ENCODE results near the gene CSF1. TPM values are rescaled to one million over a fixed set of nuclear protein-coding genes. Genes with fewer than 3 reads are reported as not detected.
A peak's percentile ranks its signal among the peaks of the same experiment; 100 is the strongest.

Gene CSF1
- total RNA-seq, 1 donor from 2014 or later, result 140 TPM

- Histone ChIP-seq H3K27me3 (no peaks in the 10 kb centered on the region), H3K36me3 (no peaks in the 10 kb centered on the region), H3K27ac (no peak overlapping the region), H3K4me3 (no peak overlapping the region), H3K9me3 (no peaks in the 10 kb centered on the region), H3K4me1 (no peaks in the 10 kb centered on the region)
- intact Hi-C loops (cut with DNase I), result no loop called here
- DNase-seq (ENCODE audit: low spot score in 2 of 2), result no peak
- no peak for TF ChIP-seq CTCF (IDR thresholded peaks at IDR 0.05)
These were observed 44.6 kb upstream of the CSF1 start for GRCh38 chr1:109866071-109866470.

DNA sequence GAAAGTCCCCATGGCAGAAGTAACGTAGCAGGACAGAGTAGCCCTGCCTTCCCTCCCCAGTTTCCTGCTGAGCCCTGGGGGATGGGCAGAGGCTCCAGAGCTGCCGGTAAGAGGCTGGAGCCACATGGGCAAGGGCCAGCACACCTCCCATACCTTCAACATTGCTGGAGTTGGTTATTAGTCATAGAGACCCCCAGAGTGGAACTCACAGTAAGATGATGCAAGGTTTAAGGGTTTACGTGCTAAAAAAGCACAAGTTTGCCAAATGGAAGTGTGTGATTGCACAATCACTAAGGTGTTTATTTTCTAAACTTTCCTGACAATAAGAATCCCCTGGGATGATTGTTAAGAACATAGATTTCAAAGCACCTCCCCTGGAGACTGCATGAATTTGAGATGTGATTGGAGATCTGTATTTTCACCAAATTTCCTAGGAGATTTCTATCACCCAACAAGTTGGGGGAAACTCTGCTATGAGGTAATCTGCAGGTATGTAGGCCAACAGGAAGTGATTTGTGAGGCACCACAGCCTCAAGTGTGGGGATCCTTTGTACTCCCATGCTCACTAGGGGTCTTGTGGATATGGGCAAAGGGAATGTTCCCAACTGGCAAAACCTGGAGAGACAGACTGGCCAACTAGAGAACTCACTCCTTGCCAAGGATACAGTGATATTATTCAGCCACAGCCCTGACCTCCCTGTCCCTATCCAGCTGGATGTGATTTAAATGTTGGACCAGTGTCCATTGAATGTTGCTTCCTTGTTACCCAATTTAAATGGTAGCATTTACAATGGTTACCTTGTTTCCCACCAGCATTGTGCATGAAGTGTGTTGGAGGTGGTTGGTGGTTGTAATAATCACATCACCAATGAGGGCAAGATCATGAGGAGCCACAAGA is 37.1 kb upstream of the CSF1 start:
- Histone ChIP-seq H3K27ac (peak overlapping the region; percentile 51 to 55), H3K4me3 (no peak overlapping the region), H3K36me3 (no peaks in the 10 kb centered on the region), H3K4me1 (peaks cover 11 to 37% of the 10 kb centered on the region in 2 donors), H3K9me3 (no peaks in the 10 kb centered on the region), H3K27me3 (no peaks in the 10 kb centered on the region)
- intact Hi-C loops (cut with DNase I), result loop anchor here (2.0 kb wide), 1 partner anchor 97 kb away; no protein-coding TSS in a partner anchor
- TF ChIP-seq CTCF (IDR thresholded peaks at IDR 0.05), result no peak
- peak in 1 of 2 donors; percentile 52 for DNase-seq (ENCODE audit: low spot score in 2 of 2)

DNA sequence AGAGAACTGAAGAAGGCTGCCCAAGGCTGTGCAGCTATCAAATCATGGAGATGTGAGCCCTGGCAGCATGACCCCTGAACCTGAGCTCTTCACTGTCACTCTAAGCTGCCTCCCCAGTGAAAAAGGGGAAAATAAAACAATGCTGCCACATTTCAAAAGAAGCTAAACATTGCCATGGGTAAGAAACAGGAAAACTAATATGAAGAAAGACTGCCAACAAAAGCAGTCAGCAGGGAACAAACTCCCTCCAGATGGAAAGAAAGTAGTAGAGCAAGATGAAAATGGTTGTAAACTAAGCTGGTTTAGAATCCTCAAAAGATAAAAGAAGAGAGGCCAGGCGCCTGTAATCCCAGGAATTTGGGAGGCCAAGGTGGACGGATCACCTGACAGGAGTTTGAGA is 36.2 kb upstream of the CSF1 start:
- H3K36me3 ChIP-seq, result no peaks in the 10 kb centered on the region
- H3K9me3 ChIP-seq, result no peaks in the 10 kb centered on the region
- TF ChIP-seq CTCF (IDR thresholded peaks at IDR 0.05), result no peak
- DNase-seq (ENCODE audit: low spot score in 2 of 2), result no peak
- intact Hi-C loops (cut with DNase I), result loop anchor here (2.0 kb wide), 1 partner anchor 98 kb away; no protein-coding TSS in a partner anchor
- no peaks in the 10 kb centered on the region for H3K27me3 ChIP-seq
- H3K4me1 ChIP-seq, result peaks cover 11 to 40% of the 10 kb centered on the region in 2 donors
- H3K4me3 ChIP-seq, result no peak overlapping the region
- H3K27ac ChIP-seq, result peak overlapping the region; percentile 51 to 55

- no peak overlapping the region for H3K4me3 ChIP-seq
- TF ChIP-seq CTCF (IDR thresholded peaks at IDR 0.05), result no peak
- no peaks in the 10 kb centered on the region for H3K9me3 ChIP-seq
- no peak for DNase-seq (ENCODE audit: low spot score in 2 of 2)
- no peaks in the 10 kb centered on the region for H3K27me3 ChIP-seq
- peak overlapping the region; percentile 93 to 94 for H3K27ac ChIP-seq
- H3K36me3 ChIP-seq, result no peaks in the 10 kb centered on the region
- intact Hi-C loops (cut with DNase I), result loop anchor here (2.0 kb wide), 3 partner anchors 35 to 99 kb away; partner anchors contain the start of gene CSF1
- H3K4me1 ChIP-seq, result peaks cover 11 to 40% of the 10 kb centered on the region in 2 donors
These were observed 34.8 kb upstream of the CSF1 start for GRCh38 chr1:109875874-109876273.

GRCh38 chr1:109876617-109877316 is 33.9 kb upstream of the CSF1 start:
- peaks cover 11 to 40% of the 10 kb centered on the region in 2 donors for H3K4me1 ChIP-seq
- TF ChIP-seq CTCF (IDR thresholded peaks at IDR 0.05), result no peak
- intact Hi-C loops (cut with DNase I), result loop anchor here (1.0 to 2.0 kb wide), 3 partner anchors 34 to 108 kb away; partner anchors contain the start of genes AHCYL1 and CSF1
- no peak for DNase-seq (ENCODE audit: low spot score in 2 of 2)
- H3K27ac ChIP-seq, result peak overlapping the region; percentile 93 to 94
- H3K9me3 ChIP-seq, result no peaks in the 10 kb centered on the region
- H3K27me3 ChIP-seq, result no peaks in the 10 kb centered on the region
- H3K4me3 ChIP-seq, result peak overlapping the region in 1 of 2 donors; percentile 42
- no peaks in the 10 kb centered on the region for H3K36me3 ChIP-seq

Data from ascending aorta (tissue), 2 donors.